Vagina (tissue), 2 donors: ENCODE measurements around the gene GRK5.

Source experiments
- POLR2A ChIP-seq, 2 donors: fragments of 450-650 bp; IDR thresholded peaks; one replicate each; pipeline ENCODE4 v1.6.1; 2017; ENCODE audit warnings: antibody characterized with exemption in 2 of 2, mild to moderate bottlenecking in 2 of 2, moderate library complexity in 2 of 2
- POLR2AphosphoS5 ChIP-seq, 2 donors: sonication (generic); formaldehyde crosslinking; IDR thresholded peaks; one replicate each; pipeline ENCODE4 v1.9.0; 2017; ENCODE audit warnings: antibody characterized with exemption in 2 of 2, mild to moderate bottlenecking in 2 of 2, low read depth in 1 of 2; ENCODE audit not compliant: insufficient read depth in 1 of 2
- TF ChIP-seq, protein P1 (sequence below), 3 experiments: fragments of 450-650 bp in 2 of 3; fragments of 200-600 bp in 1 of 3; sonication (generic) in 1 of 3; IDR thresholded peaks; one replicate each; pipeline ENCODE4 v1.5.1; 2017 to 2019; ENCODE audit warnings: antibody characterized with exemption in 3 of 3, mild to moderate bottlenecking in 2 of 3, moderate library complexity in 2 of 3

DNA sequence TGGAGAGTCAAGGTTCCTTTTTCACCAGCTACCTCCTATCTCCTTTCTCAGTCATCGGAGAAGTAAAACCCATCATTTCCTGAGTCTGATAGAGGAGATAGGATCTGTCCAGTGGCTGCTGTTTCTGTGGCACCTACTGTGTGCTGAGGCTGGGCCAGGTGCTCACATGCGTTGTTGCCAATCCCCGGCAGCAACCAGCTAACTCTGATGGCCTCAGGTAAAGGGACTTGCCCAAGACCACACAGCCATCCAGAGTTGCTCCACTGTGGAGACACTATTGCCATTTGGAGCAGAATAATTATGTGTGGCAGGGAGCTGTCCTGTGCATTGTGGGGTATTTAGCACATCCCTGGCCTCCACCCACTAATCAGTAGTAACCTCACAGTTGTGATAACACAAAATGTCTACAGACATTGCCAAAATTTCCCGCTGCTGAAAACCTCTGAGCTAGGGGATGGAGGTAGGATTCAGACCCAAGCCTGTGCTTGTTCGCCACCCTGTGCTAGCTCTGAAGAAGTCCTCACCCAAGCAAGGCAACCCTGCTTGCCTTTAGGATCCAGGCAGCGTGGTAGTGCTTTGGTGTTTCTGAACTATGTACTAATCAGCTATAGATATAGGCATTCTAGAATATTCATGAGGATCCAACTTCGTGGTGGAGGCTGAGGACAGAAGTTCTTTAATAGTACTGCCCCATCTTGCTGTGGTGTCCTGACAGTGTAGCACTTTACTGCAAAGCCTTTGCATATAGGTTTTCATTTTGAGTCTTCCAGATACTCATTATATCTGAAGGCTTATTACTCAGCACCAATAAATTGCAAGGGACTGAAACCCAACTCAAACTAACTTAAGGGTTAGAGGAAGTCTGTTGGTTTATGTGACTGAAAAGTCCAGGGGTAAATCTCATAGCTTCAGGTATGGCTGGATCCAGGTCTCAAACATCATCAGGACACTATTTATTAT lies 164.6 kb downstream of the GRK5 start:
- TF ChIP-seq, protein P1, sequence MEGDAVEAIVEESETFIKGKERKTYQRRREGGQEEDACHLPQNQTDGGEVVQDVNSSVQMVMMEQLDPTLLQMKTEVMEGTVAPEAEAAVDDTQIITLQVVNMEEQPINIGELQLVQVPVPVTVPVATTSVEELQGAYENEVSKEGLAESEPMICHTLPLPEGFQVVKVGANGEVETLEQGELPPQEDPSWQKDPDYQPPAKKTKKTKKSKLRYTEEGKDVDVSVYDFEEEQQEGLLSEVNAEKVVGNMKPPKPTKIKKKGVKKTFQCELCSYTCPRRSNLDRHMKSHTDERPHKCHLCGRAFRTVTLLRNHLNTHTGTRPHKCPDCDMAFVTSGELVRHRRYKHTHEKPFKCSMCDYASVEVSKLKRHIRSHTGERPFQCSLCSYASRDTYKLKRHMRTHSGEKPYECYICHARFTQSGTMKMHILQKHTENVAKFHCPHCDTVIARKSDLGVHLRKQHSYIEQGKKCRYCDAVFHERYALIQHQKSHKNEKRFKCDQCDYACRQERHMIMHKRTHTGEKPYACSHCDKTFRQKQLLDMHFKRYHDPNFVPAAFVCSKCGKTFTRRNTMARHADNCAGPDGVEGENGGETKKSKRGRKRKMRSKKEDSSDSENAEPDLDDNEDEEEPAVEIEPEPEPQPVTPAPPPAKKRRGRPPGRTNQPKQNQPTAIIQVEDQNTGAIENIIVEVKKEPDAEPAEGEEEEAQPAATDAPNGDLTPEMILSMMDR (IDR thresholded peaks at IDR 0.05), result no peak
- no peak for TF ChIP-seq POLR2A (IDR thresholded peaks at IDR 0.05)
- no peak for TF ChIP-seq POLR2AphosphoS5 (IDR thresholded peaks at IDR 0.05; ENCODE audit: insufficient read depth in 1 of 2, low read depth in 1 of 2)
